Measurements from ENCODE around the gene MRPS24. TPM values are rescaled to one million over a fixed set of nuclear protein-coding genes. Genes with fewer than 3 reads are reported as not detected.

MRPS24 gene
- total RNA-seq, 1 experiment from 2014 or later = 135 TPM

- peak overlapping the region; percentile 89 for H3K4me3 Mint-ChIP-seq
- ChIA-PET CTCF (interaction anchor here (2.3 kb wide), 1 partner anchor 288 kb away, joined by 13 read pairs; the partner anchor contains the start of gene STK17A), POLR2A (no interaction called here)
- no peak overlapping the region for H3K27ac Mint-ChIP-seq
- H3K27me3 Mint-ChIP-seq (ENCODE audit: low read depth) = peaks cover 2% of the 10 kb centered on the region; the same call in 1 of the 2 replicates
- no peak for DNase-seq (ENCODE audit: low spot score)
- no peak for ATAC-seq
- peaks cover 39% of the 10 kb centered on the region for H3K4me1 Mint-ChIP-seq
- peaks cover 23% of the 10 kb centered on the region for H3K36me3 Mint-ChIP-seq
- no peaks in the 10 kb centered on the region for H3K9me3 Mint-ChIP-seq
- TF ChIP-seq PREB (CRISPR knock-in tag; IDR thresholded peaks at IDR 0.05; ENCODE audit: borderline replicate concordance) = no peak
- TF ChIP-seq ZNF425 (CRISPR knock-in tag; conservative IDR thresholded peaks at IDR 0.05) = no peak
- TF ChIP-seq, protein P1, sequence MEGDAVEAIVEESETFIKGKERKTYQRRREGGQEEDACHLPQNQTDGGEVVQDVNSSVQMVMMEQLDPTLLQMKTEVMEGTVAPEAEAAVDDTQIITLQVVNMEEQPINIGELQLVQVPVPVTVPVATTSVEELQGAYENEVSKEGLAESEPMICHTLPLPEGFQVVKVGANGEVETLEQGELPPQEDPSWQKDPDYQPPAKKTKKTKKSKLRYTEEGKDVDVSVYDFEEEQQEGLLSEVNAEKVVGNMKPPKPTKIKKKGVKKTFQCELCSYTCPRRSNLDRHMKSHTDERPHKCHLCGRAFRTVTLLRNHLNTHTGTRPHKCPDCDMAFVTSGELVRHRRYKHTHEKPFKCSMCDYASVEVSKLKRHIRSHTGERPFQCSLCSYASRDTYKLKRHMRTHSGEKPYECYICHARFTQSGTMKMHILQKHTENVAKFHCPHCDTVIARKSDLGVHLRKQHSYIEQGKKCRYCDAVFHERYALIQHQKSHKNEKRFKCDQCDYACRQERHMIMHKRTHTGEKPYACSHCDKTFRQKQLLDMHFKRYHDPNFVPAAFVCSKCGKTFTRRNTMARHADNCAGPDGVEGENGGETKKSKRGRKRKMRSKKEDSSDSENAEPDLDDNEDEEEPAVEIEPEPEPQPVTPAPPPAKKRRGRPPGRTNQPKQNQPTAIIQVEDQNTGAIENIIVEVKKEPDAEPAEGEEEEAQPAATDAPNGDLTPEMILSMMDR (IDR thresholded peaks at IDR 0.05) = no peak
- TF ChIP-seq HMGA2 (CRISPR knock-in tag; IDR thresholded peaks at IDR 0.05) = no peak
- no peak for TF ChIP-seq GRHL2 (CRISPR knock-in tag; IDR thresholded peaks at IDR 0.05; ENCODE audit: insufficient replicate concordance, severe bottlenecking)
- no peak for TF ChIP-seq JAZF1 (CRISPR knock-in tag; IDR thresholded peaks at IDR 0.05)
- TF ChIP-seq HMGXB4 (CRISPR knock-in tag; IDR thresholded peaks at IDR 0.05) = no peak
- TF ChIP-seq, protein P2, sequence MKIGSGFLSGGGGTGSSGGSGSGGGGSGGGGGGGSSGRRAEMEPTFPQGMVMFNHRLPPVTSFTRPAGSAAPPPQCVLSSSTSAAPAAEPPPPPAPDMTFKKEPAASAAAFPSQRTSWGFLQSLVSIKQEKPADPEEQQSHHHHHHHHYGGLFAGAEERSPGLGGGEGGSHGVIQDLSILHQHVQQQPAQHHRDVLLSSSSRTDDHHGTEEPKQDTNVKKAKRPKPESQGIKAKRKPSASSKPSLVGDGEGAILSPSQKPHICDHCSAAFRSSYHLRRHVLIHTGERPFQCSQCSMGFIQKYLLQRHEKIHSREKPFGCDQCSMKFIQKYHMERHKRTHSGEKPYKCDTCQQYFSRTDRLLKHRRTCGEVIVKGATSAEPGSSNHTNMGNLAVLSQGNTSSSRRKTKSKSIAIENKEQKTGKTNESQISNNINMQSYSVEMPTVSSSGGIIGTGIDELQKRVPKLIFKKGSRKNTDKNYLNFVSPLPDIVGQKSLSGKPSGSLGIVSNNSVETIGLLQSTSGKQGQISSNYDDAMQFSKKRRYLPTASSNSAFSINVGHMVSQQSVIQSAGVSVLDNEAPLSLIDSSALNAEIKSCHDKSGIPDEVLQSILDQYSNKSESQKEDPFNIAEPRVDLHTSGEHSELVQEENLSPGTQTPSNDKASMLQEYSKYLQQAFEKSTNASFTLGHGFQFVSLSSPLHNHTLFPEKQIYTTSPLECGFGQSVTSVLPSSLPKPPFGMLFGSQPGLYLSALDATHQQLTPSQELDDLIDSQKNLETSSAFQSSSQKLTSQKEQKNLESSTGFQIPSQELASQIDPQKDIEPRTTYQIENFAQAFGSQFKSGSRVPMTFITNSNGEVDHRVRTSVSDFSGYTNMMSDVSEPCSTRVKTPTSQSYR (CRISPR knock-in tag; IDR thresholded peaks at IDR 0.05) = no peak
- no peak for TF ChIP-seq CREM (CRISPR knock-in tag; IDR thresholded peaks at IDR 0.05)
- no peak for TF ChIP-seq NR2C2 (CRISPR knock-in tag; IDR thresholded peaks at IDR 0.05)
Observed at GRCh38 chr7:43870316-43870715, 999 bp upstream of the MRPS24 start.

DNA sequence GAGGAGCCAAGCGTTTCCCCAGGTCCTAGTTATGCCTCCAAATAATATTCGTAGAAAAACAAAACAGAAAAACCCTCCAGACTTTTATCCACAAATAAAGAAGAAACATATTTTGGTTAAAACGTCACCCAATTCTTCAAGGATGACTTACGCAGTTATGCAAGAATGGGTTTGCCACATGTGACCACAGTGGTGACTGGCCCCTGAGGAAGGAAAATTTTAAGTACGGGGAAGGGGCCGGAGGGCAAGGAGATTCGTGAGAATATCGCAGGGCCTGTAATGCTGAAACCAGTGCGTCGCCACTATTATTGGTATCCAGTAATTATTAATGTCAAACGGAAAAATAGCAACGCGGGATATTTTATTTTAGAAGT lies 537 bp upstream of the MRPS24 start:
- Mint-ChIP-seq H3K4me3 (peak overlapping the region; percentile 89), H3K36me3 (peaks cover 24% of the 10 kb centered on the region), H3K9me3 (0 out of 2 replicates have a peak, but pooled peaks cover 3% of the 10 kb centered on the region), H3K27ac (peak overlapping the region; percentile 83), H3K27me3 (ENCODE audit: low read depth) (peaks cover 2% of the 10 kb centered on the region; the same call in 1 of the 2 replicates), H3K4me1 (peaks cover 39% of the 10 kb centered on the region)
- TF ChIP-seq HMGXB4 (CRISPR knock-in tag; IDR thresholded peaks at IDR 0.05) (0 out of 2 replicates have a peak, but pooled peaks have one; percentile 5), CREM (CRISPR knock-in tag; IDR thresholded peaks at IDR 0.05) (no peak)
- no peak for ATAC-seq
- CTCF ChIA-PET = interaction anchor here (0.8 to 2.3 kb wide), 3 partner anchors 59 to 287 kb away, joined by 4 to 13 read pairs (median 5); partner anchors contain the start of gene STK17A
- no peak for DNase-seq (ENCODE audit: low spot score)
- POLR2A ChIA-PET = interaction anchor here (0.6 to 1.0 kb wide), 6 partner anchors 10 to 888 kb away, joined by 3 to 6 read pairs (median 4); partner anchors contain the start of gene STK17A

All from WTC11 (cell line).